Upper lobe of left lung (tissue), 4 donors: ENCODE data around the gene CXCR4.

ENCODE experiments used
- POLR2A ChIP-seq, 4 donors: fragments of 450-650 bp; IDR thresholded peaks; one replicate each; pipeline ENCODE4 v1.5.1; 2016 to 2017; ENCODE audit warnings: antibody characterized with exemption in 4 of 4, mild to moderate bottlenecking in 2 of 4
- TF ChIP-seq, protein P1 (sequence below), 6 experiments: fragments of 450-650 bp in 4 of 6; fragments of 200-600 bp in 2 of 6; sonication (generic) in 2 of 6; IDR thresholded peaks; one replicate each; pipeline ENCODE4 v1.5.1; 2016 to 2019; ENCODE audit warnings: antibody characterized with exemption in 6 of 6

GRCh38 chr2:136135921-136136906 lies 18.3 kb upstream of the CXCR4 start:
- TF ChIP-seq POLR2A (IDR thresholded peaks at IDR 0.05) = peak in 3 of 4 donors; percentile 20 to 85 (median 20)
- TF ChIP-seq, protein P1, sequence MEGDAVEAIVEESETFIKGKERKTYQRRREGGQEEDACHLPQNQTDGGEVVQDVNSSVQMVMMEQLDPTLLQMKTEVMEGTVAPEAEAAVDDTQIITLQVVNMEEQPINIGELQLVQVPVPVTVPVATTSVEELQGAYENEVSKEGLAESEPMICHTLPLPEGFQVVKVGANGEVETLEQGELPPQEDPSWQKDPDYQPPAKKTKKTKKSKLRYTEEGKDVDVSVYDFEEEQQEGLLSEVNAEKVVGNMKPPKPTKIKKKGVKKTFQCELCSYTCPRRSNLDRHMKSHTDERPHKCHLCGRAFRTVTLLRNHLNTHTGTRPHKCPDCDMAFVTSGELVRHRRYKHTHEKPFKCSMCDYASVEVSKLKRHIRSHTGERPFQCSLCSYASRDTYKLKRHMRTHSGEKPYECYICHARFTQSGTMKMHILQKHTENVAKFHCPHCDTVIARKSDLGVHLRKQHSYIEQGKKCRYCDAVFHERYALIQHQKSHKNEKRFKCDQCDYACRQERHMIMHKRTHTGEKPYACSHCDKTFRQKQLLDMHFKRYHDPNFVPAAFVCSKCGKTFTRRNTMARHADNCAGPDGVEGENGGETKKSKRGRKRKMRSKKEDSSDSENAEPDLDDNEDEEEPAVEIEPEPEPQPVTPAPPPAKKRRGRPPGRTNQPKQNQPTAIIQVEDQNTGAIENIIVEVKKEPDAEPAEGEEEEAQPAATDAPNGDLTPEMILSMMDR (IDR thresholded peaks at IDR 0.05) = no peak
